GM19395 (cell line): ENCODE measurements around the gene PDZD4.

ENCODE experiments used
- ATAC-seq: cut with Tn5 transposase; IDR thresholded peaks from one replicate; pipeline ENCODE4 v1.9.1; 2021; ENCODE audit warnings: mild to moderate bottlenecking, moderate library complexity; ENCODE audit not compliant: unreplicated experiment

PDZD4 gene, protein sequence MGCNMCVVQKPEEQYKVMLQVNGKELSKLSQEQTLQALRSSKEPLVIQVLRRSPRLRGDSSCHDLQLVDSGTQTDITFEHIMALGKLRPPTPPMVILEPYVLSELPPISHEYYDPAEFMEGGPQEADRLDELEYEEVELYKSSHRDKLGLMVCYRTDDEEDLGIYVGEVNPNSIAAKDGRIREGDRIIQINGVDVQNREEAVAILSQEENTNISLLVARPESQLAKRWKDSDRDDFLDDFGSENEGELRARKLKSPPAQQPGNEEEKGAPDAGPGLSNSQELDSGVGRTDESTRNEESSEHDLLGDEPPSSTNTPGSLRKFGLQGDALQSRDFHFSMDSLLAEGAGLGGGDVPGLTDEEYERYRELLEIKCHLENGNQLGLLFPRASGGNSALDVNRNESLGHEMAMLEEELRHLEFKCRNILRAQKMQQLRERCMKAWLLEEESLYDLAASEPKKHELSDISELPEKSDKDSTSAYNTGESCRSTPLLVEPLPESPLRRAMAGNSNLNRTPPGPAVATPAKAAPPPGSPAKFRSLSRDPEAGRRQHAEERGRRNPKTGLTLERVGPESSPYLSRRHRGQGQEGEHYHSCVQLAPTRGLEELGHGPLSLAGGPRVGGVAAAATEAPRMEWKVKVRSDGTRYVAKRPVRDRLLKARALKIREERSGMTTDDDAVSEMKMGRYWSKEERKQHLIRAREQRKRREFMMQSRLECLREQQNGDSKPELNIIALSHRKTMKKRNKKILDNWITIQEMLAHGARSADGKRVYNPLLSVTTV

DNA sequence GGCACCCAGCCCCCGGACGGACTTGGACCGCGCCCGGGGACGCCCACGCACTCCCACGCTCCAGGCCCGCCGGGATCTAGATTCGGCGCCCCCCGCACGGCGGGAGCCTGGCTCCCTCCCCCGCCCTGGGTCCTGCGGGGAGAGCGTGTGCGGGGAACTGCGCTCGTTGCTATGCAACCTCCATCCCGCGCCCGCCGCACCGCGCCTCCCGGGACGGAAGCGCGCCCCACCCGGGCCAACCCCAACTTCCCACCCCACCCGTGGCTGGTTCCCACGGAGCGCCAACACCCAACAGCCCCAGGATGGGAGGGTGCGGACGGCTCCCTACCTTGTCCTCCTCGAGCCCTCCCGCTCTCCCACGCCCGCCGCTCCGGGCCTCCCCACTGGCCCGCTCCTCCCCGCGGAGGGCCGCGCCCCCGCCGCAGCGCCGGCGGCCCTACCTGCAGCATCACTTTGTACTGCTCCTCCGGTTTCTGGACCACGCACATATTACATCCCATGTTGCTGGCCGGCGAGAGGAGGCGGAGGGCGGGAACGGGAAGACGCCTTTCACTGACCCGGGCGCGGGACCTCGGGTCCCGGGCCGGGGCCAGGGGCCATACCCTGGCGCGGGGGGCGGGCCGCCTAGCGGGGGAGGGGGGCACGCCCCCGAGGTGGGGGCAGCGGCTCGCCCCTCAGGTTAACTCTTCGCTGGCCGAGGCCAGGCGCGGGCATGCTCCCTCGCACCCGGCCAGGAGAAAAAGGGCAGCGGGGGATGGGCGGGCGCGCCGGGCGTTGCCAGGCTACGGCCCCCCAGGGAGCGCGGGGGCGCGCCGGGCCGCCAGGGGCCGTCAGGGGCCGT is at the start of gene PDZD4:
Gene PDZD4 (minus strand): TSS at position 746 of the 841 bp plus-strand sequence. CDS start 246 bp downstream, at position 500.
- no peak for ATAC-seq

DNA sequence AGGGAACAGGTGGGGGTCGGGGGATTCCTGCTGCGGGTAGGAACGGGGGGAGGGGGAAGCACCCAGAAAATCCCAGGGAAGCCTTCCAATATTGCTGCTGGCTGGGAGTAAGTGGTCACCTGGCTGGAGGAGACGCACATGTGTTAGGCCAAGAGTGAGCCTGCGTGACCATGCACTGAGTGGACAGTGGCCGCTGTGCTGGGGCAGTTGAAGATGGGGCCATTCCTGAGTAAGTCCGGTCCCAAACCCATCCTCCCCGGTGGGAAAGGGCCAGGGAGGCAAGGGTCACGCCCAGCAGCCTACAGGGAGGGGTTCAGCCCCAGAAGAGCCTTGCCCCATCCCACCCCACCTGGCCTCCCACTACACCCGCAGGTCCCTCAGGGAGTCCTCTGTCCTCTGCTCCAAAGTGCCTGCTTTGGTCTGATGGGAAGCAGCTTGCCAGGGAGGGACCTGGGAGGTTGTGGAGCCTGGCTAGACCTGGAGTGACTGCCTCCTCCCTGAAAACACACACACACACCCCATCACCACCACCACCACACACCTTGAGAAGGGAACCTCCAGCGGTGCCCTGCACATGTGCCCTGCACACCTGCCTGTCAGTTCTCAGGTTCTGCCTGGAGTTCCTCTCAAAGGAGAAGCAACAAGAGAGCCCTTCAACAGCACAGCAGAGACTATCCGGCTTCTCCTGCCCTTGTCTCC is 49.5 kb upstream of the PDZD4 start:
- no peak for ATAC-seq

DNA sequence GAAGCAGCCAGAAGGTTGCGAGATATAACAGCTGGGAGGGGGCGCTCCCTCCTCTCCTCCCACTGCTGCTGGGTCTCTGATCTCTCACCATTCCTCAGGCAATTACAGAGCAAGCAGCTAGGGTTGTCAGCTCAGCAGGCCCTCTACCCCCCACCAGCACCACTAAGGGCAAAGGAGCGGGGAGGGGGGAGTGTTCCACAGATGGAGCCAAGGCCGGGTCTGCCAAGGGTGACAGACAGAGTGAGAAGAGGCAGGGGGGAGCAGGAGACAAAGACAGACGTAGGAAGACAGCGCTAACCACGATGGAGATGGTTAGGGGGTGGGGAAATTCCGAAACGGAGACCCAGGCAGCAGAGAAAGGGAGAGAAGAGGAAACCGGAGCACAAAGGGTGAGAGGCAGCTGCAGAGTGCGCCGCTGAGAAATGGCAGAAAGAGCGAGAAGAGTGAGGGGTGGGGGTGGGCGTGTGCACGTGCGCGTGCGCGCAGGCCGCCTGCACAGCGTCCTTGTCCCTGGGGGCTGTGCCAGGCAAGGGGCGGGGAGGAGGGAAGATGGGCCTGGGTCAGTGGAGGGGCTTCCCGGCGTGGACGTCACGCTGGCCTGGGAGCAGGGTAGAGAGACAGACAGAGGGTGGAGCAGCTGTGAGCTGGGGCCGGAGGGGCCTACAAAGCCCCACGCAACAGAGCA is 48.8 kb upstream of the PDZD4 start:
- no peak for ATAC-seq

DNA sequence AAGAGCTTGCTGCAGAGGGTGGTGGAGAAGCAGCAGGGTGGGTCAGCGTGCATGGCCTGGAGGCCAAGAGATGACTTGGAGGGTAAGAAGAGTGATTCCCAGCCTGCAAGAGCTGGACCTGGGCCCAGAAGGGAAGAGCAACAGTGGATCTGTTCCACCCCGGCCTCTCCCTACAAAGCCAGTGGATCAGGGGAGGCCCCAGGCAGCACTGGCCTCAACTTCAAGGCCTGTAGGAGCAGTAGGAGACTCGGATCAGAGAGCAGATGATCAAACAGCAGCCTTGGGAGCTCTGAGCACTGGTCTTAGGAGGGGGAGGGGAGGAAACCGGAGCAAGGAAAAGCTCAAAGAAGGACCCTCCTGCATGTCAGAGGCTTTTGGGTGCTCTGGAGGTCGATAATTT is 48.0 kb upstream of the PDZD4 start:
- ATAC-seq, result no peak

DNA sequence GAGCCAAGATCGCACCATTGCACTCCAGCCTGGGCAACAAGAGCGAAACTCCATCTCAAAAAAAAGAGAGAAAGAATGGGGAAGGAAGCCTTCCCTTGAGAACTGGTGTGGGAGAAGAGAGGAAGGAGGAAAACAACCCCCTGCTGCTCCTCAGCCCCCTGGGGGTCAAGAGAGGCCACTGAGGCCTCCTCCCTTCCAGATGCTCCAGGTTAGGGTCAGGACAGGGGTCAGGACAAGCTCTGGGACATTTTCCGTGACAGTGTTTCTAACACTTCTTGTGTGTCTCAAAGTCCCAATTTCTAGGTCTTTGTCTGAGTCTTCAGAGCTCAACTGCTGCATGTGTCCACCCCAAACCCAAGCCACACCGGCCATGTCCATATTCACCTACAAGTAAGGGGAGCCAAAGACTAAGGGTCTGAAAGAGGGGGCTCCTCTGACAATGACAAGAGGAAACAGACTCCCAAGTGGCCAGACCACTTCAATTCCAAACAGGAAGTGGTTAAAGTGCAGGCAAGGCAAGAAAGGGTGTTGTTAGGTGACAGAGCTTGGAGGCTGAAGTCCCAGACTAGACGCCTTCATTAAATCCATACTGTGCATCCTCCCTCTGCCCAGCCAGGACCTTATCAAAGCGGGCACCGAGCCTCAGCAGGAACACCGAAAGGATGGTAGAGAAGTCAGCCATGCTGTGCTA is 47.4 kb upstream of the PDZD4 start:
- no peak for ATAC-seq

DNA sequence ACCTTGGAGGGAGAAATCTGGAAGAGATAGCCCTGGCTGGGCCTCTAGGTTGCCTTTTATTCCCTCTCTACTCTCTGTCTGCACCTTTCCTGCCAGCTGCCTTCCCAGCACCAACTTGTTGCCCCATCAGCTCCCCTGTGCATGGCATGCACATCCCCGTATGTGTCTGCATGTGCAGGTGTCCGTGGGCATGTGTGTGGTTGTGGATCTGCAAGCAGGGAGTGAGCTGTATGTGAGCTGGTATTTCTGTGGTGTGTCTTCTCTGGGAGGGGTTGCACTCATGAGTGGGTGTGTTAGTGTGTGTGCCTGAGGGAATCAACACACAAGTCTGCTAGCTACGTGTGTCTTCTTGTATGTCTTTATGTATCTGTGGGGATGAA is 45.8 kb upstream of the PDZD4 start:
- no peak for ATAC-seq

DNA sequence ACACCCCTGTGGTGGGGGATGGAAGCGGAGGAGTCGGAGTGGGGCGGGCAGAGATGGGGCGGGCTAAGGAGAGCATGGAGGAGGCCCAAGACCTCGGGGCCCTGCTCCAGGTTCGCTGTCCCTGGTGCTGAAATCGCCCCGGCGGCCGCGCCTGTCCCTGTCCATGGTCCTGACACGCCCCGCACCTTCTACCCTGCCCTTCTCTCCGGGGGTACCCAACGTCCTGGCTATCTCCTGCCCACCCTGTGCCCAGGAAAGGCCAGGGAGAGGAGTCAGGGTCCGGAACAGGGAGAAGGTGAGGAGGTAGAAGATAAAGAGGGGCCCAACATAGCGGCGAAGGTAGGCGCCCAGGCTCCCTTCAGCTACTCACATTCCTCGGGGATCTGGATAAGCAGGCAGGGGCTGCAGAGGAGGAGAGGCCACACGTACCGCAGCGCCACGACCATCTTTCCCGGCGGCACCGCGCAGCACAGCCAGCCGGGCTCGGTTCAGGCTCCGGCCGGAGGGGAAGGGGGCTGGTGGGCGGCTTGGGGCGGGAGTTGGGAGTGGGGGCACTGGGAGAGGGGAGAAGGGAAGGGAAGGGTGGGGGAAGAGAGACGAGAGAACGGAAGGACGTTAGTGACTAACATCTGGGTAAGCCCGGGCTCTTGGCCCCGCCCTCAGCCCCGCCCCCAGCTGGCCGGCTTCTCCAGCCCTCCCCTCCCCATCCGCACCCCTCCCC is 45.2 kb upstream of the PDZD4 start:
- no peak for ATAC-seq

DNA sequence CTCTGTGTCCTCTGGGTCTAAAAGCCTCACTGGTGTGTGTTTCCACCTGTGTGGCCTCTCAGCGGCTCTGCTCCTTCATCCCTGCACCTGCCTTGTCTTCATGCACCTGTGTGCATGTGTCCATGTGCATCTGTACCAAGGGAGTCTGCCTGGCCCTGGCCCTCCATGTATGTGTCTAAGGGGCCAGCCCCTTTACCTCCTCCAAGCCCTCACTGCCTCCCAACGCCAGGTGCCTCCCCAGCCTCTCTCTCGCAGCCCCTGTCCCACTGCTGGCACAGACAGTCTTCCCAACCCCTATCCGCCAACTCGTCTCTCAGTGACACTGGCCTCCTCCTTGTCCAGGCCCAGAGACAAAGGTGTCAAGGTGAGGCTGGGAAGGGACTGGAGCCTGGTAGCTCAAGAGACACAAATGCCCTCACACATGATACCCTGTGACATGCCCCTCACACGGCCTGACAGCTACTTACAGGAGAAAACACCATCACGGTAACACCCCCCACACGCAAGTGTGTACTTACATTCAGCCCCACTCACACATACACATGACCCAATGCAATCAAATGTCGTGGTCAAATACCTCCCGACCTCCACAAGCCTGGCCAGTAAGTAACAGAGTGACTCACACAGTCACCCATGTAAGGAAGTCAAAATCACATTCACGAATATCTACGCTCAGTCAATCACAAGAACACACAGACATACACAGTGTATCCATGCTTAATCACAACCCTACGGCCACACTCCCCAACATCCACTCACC is 44.2 kb upstream of the PDZD4 start:
- no peak for ATAC-seq

DNA sequence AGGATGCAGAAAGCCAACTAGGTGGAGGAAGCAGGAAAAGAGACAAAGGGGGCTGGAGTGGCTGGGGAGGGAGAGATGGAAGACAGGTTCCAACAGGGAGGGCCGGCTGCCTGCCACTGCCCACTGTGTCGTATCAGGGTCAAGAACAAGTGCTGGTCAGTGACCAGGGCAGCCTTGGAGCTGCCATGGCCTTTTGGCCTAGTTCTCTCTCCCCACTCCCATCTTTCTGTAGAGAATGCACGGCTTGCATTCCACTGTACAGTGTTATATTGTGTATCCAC is 43.7 kb upstream of the PDZD4 start:
- ATAC-seq, result no peak

DNA sequence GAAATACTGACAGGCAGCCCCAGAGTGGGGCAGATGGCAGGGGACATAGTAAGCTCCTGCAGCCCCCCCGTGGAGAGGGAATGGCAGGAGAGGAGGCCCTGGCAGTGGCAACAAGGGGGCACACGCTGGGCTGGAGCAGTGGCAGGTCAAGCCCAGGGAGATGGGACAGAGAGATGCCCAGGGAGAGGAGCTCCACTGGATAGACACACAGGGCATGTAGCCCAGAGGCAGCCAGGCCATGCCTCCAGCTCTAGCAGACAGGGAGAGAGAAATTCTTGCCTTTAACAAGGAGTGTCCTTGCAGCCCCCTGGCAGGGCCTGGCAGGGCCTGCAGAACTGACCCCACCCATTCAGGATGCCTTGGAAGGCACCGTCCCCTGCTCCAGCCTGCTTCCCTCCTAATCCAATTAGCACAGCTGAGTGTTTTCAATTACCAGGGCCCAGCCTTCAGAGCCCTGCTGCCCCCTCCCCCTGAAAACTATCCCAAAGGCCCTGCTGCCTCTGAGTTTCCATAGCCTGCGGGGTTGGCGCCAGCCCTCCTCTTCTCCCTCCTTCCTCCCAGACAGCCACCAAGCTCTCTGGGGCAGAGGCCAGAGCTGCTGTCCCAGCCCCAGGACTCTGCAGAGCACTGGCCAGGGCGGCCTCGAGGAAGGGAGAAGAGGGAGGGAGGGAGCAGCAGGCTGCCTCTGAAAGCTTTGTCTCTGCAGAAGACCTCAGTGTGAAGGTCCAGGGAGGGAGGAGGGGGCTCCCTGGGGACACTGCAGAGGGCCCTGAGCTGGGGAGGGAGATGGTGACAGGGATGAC is 43.1 kb upstream of the PDZD4 start:
- no peak for ATAC-seq

DNA sequence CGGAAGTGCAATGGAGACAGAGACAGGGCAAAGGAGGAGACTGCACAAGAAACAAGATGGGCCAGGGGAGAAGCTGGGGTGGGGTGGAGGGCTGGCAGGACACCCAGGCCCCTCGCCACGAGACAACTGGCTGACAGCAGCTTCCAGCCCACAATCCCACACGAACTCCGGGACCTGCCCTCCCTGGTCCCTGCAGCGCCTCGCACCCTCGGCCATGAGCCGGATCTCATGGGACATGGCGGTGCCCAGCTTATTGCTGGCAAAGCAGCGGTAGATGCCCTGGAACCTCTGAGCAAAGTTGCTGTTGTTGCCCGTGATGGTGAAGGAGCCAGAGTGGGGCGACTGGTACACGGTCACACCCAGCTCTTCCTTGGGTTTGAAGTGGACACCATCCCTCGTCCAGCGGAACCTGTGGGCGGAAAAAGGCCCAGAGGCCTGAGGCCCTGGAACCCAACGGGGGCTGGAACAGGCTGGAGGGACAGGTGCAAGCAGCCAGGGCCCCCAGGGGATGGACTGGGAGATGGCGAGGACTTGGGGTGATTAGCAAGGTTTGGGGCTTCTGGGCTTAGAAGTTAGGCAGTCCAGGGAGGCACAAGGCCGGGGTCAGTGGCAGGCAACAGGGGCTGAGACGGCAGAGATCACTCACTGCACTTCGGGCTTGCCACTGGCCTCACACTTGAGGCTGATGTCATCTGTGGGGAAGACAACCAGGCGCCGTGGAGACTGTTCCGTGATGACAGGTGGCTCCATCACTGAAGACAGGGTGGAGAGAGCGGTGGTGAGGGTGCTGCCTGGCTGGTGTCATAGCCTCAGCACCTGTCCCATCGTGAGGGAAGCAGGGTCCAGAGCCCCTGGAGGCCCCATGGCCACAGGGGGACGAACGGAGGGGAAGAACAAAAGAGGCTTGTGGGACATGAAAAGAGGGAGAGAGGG is 41.9 kb upstream of the PDZD4 start:
- no peak for ATAC-seq

DNA sequence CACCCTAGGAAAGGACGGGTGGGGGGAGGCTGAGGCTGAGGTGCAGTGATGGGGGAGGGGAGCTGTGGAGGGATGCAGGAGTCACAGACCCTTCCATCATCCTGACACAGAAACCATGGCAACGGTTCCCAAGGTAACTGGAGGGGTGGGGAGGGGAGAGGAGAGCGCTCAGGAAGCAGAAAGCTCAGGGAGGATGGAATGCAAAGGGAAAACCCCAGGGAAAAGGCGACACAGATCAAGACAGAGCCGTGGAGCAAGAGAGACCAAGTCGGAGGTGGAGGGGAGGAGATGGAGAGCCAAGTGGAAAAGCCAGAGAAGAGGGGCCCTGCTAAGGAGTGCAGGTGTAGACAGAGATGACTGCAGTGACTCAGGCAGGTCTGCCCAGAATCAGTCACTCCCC is 41.1 kb upstream of the PDZD4 start:
- no peak for ATAC-seq

DNA sequence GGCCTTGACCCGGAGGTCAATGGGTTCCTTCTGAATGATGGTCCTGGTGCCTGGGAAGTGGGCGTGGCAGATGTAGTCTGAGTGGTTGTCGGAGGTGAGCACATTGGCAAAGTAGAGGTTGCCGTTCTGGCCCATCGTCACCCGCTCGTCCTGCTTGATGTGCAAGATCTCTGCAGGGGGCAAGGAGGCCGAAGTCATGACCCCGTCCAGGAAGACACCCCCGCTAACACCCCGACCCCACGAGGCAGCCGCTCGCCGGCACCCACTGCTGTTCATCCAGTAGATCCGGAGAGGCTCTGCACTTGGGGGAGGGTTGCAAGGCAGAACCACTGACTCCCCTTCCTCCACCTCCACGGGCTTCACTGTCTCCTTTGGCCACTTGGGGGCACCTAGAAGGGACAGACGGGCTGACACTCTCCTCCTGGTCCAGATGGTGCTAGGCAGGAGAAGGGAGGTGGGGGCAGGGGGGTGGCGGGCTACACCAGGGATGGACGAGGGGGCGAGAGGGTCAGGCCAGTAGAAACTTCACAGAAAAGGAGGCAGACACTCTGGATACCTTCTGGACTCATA is 40.5 kb upstream of the PDZD4 start:
- no peak for ATAC-seq

DNA sequence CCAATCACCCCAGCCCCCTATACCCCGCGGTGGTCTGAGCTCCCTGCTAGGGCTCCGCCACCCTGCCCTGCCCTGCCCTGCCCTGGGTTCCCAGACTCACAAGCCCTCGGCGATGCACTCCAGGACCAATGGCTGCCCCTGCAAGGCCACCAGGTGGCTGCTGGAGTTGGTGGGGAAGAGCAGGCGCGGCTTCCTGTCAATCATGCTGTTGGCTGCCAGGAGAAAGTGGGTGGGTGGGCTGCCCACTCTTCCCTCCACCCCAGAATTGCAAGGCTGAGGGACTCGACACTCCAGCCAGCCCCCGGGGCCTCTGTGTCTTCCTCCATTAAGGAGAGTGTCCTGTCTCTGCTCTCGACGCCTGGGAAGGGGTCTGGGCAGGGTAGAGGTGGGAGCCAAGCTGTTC is 39.9 kb upstream of the PDZD4 start:
- no peak for ATAC-seq

DNA sequence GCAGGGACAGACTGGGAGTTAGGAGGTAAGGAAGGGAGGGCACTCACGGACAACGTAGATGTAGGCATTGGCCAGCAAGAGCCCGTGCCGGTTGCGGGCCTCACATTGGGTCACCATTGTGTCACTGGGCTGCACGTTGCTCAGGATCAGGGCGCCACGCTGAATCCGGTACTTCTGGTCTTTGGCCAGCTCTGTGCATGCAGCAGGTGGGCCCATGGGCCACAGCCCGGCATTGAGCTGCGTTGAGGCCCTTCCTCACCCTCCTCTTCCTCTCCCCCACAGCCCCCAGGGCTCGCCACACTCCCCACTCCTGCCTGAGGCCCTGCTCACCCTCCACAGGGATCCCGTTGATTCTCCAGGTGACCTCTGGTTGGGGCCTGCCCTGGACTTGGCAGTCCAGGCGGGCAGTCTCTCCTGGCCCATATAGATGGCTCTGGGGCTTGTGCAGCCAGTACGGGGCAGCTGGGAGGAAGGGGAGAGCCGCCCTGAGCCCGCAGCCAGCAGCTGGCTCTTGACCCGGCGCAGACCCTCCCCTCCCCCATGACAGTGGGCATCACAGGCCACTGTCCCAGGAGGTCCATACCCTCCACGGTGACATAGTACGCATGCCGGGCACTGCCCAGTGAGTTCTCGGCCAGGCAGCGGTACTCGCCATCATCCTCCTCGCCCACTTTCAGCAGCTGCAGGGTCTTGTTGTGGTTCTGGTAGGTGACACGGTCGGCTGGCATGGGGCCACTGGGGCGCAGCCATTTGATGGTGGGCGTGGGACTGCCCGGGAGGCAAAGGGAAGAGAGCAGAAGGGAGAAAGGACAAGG is 39.3 kb upstream of the PDZD4 start:
- ATAC-seq, result no peak
